Cardiac fibroblast (primary cell): ENCODE measurements around the gene IFIT3.

Source experiments
- DNase-seq, 2 donors: peaks; one replicate each; pipeline versions ENCODE4 v3.0.0 to v3.0.0-alpha.2; 2010; ENCODE audit warnings: low read depth in 2 of 2
- H3K4me3 ChIP-seq, 2 donors: replicated peaks in 1 of 2; 1 replicate in 1 of 2; 2 replicates in 1 of 2; pipeline ENCODE4 v1.5.1; 2011; ENCODE audit warnings: low read depth in 2 of 2, low read length in 2 of 2, mild to moderate bottlenecking in 2 of 2, moderate library complexity in 1 of 2
- CTCF ChIP-seq: IDR thresholded peaks from one replicate; pipeline ENCODE4 v1.5.1; 2011; ENCODE audit warnings: low read depth, mild to moderate bottlenecking, low read length, inconsistent platforms

Gene IFIT3

GRCh38 chr10:89297356-89297755, 30.4 kb upstream of the IFIT3 start:
- no peak for TF ChIP-seq CTCF
- no peak overlapping the region for H3K4me3 ChIP-seq
- DNase-seq: no peak

DNA sequence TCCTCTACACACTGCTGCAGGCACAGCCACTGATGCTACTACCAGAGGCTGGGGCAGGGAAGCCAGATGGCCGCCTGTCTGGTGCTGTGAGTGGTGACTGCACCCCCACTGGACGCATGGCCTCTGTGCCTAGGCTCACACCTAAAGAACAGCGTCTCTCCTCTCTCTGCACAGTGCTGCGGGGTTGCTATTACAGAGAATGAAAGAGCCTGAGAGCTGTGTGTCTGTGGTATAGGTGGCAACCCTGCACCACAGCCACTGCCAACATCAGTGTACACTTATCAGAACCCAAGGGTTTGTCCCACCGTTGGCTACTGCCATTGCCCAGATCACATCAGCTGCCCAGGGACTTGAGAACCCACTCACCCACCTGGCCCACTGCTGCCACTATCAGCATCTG, 30.0 kb upstream of the IFIT3 start:
- no peak for TF ChIP-seq CTCF
- H3K4me3 ChIP-seq: no peak overlapping the region
- DNase-seq: no peak

- no peak for TF ChIP-seq CTCF
These were observed 28.8 kb upstream of the IFIT3 start for GRCh38 chr10:89299031-89299430.

GRCh38 chr10:89301232-89301631, 26.6 kb upstream of the IFIT3 start:
- peak overlapping the region; percentile 3 to 48 for H3K4me3 ChIP-seq
- DNase-seq: peak; percentile 69 to 71
- TF ChIP-seq CTCF: no peak

More at GRCh38 chr10:89299031-89299430, 28.8 kb upstream of the IFIT3 start:
- no peak overlapping the region for H3K4me3 ChIP-seq
- no peak for DNase-seq

DNA sequence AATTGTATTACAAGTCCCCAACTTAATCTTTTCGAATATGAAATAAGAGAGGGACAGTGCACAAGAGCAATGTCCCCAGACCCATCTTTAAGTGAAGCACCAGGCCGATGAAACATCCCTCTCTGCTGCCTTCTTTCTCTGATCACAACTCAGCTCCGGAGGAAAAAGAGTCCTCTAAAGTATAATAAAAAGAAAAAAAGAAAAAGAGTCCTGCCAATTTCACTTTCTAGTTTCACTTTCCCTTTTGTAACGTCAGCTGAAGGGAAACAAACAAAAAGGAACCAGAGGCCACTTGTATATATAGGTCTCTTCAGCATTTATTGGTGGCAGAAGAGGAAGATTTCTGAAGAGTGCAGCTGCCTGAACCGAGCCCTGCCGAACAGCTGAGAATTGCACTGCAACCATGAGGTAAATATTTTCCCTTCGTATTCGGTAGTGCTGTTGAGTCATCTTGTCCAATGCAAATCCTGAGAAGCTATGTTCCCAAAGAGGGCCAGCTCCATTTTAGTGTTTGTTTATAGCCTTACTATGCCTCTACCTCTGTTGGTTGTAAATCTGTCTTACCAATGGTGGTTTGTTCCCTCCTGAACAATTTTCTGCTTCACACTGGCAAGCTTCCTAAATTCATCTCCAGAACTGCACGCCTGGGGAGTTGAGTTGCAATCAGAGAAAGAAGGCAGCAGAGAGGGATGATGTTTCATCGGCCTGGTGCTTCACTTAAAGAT, 25.9 kb upstream of the IFIT3 start, which contains the start of gene IFIT2:
Gene IFIT2 (plus strand): TSS at position 326 of the 725 bp plus-strand sequence. CDS start 78 bp downstream, at position 404.
- TF ChIP-seq CTCF: no peak
- H3K4me3 ChIP-seq: peak within 1 kb of the TSS; percentile 29 to 48
- peak; percentile 75 to 83 for DNase-seq

GRCh38 chr10:89302625-89303024, 25.2 kb upstream of the IFIT3 start:
- DNase-seq: peak in 1 of 2 donors; percentile 43
- H3K4me3 ChIP-seq: peak overlapping the region; percentile 21 to 26
- TF ChIP-seq CTCF: no peak
